Suprapubic skin (tissue), 4 donors: ENCODE data around the gene ATP4A. TPM values are rescaled to one million over a fixed set of nuclear protein-coding genes. Genes with fewer than 3 reads are reported as not detected.

ENCODE experiments used
- DNase-seq, 2 donors: peaks; one replicate each; pipeline ENCODE4 v3.0.0-alpha.2; 2019; ENCODE audit warnings: low spot score in 2 of 2
- H3K27ac ChIP-seq: fragments of 200-600 bp; sonication (generic); one replicate; pipeline ENCODE4 v1.5.1; 2019
- H3K27me3 ChIP-seq: fragments of 200-600 bp; sonication (generic); one replicate; pipeline ENCODE4 v1.5.1; 2019
- H3K36me3 ChIP-seq: fragments of 200-600 bp; sonication (generic); one replicate; pipeline ENCODE4 v1.5.1; 2019
- H3K4me1 ChIP-seq: fragments of 200-600 bp; sonication (generic); one replicate; pipeline ENCODE4 v1.5.1; 2019
- H3K4me3 ChIP-seq: fragments of 200-600 bp; sonication (generic); one replicate; pipeline ENCODE4 v1.5.1; 2019; ENCODE audit warnings: mild to moderate bottlenecking
- H3K9me3 ChIP-seq: fragments of 200-600 bp; sonication (generic); one replicate; pipeline ENCODE4 v1.5.1; 2019
- EP300 ChIP-seq: sonication (generic); formaldehyde crosslinking; IDR thresholded peaks from one replicate; pipeline ENCODE4 v1.6.1; 2017; ENCODE audit warnings: antibody characterized with exemption
- POLR2A ChIP-seq, 2 donors: fragments of 450-650 bp; IDR thresholded peaks; one replicate each; pipeline ENCODE4 v1.6.1; 2017; ENCODE audit warnings: antibody characterized with exemption in 2 of 2, mild to moderate bottlenecking in 2 of 2, moderate library complexity in 2 of 2
- POLR2AphosphoS5 ChIP-seq, 3 donors: sonication (generic); formaldehyde crosslinking; IDR thresholded peaks; one replicate each; pipeline ENCODE4 v1.6.1; 2017; ENCODE audit warnings: antibody characterized with exemption in 3 of 3
- WGBS: methylation state at CpG from one replicate; pipeline ENCODE4 v1.1.5; 2018; 5-methylcytosine and 5-hydroxymethylcytosine counted together
- total RNA-seq, 4 donors: library from RNA; depleted of rRNA; stranded (reverse); fragments of >200 nt; gene quantifications; one replicate each; pipeline ENCODE4 v1.1.0, GENCODE V29; 2016
- TF ChIP-seq, protein P1 (sequence below), 2 donors: fragments of 200-600 bp in 1 of 2; fragments of 450-650 bp in 1 of 2; sonication (generic) in 1 of 2; IDR thresholded peaks; one replicate each; pipeline ENCODE4 v1.5.1; 2016 to 2019; ENCODE audit warnings: antibody characterized with exemption in 2 of 2, mild to moderate bottlenecking in 1 of 2, moderate library complexity in 1 of 2

Gene ATP4A
- total RNA-seq, 4 donors from 2014 or later = not detected

DNA sequence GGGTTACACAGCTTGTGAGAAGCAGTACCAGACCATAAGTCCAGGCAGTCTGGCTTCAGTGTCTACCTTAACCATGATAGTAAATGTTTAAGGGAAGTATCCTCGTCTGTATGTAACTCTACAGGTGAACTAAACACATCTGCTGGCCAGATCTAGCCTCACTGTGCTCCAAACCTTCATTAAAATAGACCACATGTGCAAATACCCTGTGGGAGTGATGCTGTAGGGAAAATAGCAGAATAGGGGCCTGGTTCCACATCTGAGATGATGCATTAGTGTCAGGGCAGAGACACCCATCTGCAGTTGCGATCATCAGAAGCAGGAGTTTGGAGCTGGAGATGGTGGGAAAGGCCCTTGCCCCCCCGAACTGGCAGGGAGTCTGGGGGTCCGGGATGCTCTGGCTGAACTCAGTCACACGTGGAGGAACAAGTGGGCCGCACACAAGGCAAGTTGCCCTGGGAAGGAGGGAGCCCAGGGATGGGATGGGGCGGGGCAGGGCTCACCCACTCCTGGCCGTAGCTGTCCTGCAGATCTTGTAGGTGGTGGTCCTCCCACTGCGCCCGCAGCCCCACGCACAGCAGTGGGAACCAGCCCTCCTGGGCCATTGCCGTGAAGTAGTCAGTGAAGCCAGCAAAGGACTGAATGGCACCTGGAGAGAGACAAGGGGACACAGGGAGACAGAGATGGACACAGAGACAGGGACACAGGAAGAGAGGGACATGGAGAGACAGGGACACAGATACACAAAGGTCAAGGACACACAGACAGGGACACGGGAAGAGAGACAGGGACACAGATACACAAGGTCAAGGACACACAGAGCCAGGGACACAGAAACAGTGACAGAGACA is 10.7 kb downstream of the ATP4A start:
- H3K9me3 ChIP-seq = no peaks in the 10 kb centered on the region
- TF ChIP-seq, protein P1, sequence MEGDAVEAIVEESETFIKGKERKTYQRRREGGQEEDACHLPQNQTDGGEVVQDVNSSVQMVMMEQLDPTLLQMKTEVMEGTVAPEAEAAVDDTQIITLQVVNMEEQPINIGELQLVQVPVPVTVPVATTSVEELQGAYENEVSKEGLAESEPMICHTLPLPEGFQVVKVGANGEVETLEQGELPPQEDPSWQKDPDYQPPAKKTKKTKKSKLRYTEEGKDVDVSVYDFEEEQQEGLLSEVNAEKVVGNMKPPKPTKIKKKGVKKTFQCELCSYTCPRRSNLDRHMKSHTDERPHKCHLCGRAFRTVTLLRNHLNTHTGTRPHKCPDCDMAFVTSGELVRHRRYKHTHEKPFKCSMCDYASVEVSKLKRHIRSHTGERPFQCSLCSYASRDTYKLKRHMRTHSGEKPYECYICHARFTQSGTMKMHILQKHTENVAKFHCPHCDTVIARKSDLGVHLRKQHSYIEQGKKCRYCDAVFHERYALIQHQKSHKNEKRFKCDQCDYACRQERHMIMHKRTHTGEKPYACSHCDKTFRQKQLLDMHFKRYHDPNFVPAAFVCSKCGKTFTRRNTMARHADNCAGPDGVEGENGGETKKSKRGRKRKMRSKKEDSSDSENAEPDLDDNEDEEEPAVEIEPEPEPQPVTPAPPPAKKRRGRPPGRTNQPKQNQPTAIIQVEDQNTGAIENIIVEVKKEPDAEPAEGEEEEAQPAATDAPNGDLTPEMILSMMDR (IDR thresholded peaks at IDR 0.05) = no peak
- TF ChIP-seq EP300 (no peak), POLR2AphosphoS5 (IDR thresholded peaks at IDR 0.05) (no peak), POLR2A (IDR thresholded peaks at IDR 0.05) (no peak)
- no peaks in the 10 kb centered on the region for H3K36me3 ChIP-seq
- no peak overlapping the region for H3K27ac ChIP-seq
- H3K27me3 ChIP-seq = peaks cover 4% of the 10 kb centered on the region
- H3K4me3 ChIP-seq = no peak overlapping the region
- peaks cover 3% of the 10 kb centered on the region for H3K4me1 ChIP-seq
- DNase-seq = no peak
- whole genome bisulfite sequencing = 71% methylated on average over 13 of the region's 13 CpGs

DNA sequence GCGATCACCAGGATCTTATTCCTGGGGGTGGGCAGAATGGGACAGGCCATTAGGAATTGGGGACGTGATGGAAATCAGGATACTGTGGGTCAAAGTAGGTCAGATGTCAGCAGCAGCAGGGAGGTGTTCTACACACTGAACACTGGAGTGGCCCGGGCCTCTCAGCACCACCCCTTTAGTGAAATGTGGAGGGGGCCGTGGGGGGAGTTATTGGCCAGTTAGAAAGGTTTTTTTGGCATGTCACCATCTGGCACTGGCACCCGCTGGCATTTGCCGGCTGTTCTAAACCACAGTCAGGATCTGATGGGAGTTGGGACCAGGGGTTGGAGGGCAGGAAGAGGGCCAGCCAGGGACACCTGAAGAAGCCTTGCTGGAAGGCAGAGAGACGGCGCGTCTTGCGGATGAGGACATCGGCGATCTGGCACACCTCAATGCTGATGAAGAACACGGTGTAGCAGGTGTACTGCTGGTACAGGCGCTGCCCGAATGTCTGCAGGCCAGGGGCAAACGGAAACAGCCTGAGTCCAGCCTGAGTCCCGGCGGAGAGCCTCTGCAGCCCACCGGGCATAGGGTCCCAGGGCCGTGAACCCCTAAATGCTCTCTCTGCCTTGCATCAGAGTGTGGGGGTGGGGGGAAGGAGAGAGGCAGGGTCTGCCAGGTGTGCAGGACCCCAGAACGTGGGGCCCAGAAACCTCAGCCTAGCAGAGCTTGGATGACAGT is 12.2 kb downstream of the ATP4A start:
- Histone ChIP-seq H3K36me3 (peaks cover 3% of the 10 kb centered on the region), H3K4me3 (no peak overlapping the region), H3K27me3 (no peaks in the 10 kb centered on the region), H3K27ac (no peak overlapping the region), H3K9me3 (no peaks in the 10 kb centered on the region), H3K4me1 (peaks cover 12% of the 10 kb centered on the region)
- DNase-seq = no peak
- 79% methylated on average over 17 of the region's 21 CpGs for WGBS
- TF ChIP-seq POLR2AphosphoS5 (IDR thresholded peaks at IDR 0.05) (no peak), EP300 (no peak)
- TF ChIP-seq, protein P1 (IDR thresholded peaks at IDR 0.05) = no peak

DNA sequence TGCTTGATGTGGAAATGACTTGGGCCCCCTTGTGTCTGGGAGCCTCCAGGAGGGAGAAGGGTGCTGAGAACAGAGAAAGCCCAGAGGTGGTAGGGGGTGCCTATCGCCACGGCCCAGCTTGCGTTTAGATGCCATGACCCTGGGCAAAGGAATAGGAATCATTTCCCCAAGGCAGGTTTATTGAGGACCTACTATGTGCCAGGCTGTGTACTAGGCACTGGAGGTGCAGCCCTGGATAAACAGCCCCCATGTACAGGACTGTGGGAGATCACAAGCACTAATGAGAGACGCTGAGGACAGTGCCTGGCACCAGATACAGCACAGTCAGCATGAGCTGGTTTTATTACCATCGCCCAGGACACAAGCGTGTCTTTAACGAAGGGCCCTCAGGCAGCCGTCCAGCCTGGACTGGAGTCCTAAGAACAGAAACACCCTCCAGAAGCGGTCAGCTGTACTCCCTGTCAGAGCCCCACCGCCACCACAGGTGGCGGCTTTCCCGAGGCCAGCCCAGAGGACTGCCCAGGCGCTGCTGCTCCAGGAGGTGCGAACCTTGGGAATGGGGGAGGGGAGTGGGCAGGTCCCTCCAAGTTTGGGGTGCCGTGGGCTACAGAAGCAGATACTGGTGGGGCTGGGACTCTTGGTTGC is 13.5 kb downstream of the ATP4A start:
- DNase-seq = no peak
- Histone ChIP-seq H3K27me3 (no peaks in the 10 kb centered on the region), H3K27ac (no peak overlapping the region), H3K9me3 (no peaks in the 10 kb centered on the region), H3K4me3 (no peak overlapping the region), H3K4me1 (peaks cover 18% of the 10 kb centered on the region), H3K36me3 (peaks cover 3% of the 10 kb centered on the region)
- TF ChIP-seq POLR2AphosphoS5 (IDR thresholded peaks at IDR 0.05) (no peak), POLR2A (IDR thresholded peaks at IDR 0.05) (no peak), EP300 (no peak)
- TF ChIP-seq, protein P1 (IDR thresholded peaks at IDR 0.05) = no peak
- WGBS = 97% methylated on average over 3 of the region's 15 CpGs

DNA sequence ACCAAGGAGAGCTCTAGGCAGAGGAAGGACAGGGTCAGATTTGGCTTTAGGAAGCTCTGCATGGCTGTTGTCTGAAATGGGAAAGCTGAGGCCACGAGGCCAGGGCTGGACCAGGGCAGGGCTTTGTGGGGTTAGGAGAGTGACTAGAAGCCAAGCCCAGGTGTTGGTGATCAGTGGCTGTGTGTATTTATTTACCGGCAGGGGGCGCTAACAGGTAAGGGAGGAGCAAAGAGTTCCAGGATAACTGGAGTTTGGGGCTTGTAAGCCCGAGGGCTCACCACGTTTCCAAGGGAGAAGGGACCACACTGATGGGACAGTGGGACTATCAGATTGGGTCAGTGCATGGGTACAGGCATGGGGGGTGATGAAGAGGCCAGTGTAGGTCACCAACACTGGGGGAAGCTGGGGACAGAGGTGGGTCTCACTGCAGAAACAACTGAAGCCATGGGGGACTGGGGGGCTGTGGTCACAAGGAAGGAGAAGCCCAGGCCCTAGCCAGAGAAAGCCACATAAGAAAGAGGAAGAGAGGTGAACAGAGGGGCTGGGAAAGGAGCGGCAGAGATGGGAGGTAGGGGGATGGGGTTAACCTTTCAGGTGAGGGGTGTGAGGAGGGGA is 14.2 kb downstream of the ATP4A start:
- peaks cover 3% of the 10 kb centered on the region for H3K36me3 ChIP-seq
- no peaks in the 10 kb centered on the region for H3K9me3 ChIP-seq
- H3K27me3 ChIP-seq = no peaks in the 10 kb centered on the region
- no peak for DNase-seq
- no peak overlapping the region for H3K4me3 ChIP-seq
- peaks cover 24% of the 10 kb centered on the region for H3K4me1 ChIP-seq
- no peak for TF ChIP-seq POLR2A (IDR thresholded peaks at IDR 0.05)
- TF ChIP-seq, protein P1 (IDR thresholded peaks at IDR 0.05) = peak in 1 of 2 donors; percentile 67
- 18% methylated on average over 6 of the region's 6 CpGs for WGBS
- no peak overlapping the region for H3K27ac ChIP-seq
